GM19463 (cell line): ENCODE measurements around the gene CPA5.

Experiments used
- ATAC-seq: cut with Tn5 transposase; IDR thresholded peaks from one replicate; pipeline ENCODE4 v1.9.1; 2021; ENCODE audit warnings: mild to moderate bottlenecking, moderate library complexity; ENCODE audit not compliant: unreplicated experiment

The CPA5 gene

GRCh38 chr7:130329681-130330080 is 14.9 kb upstream of the CPA5 start:
- no peak for ATAC-seq

- no peak for ATAC-seq
Measured at GRCh38 chr7:130332259-130333053, 12.2 kb upstream of the CPA5 start.

- no peak for ATAC-seq
Measured at GRCh38 chr7:130333832-130334231, 10.8 kb upstream of the CPA5 start.

- no peak for ATAC-seq
Measured at GRCh38 chr7:130334274-130334673, 10.3 kb upstream of the CPA5 start.

GRCh38 chr7:130337410-130337971 is 7.1 kb upstream of the CPA5 start:
- ATAC-seq, result no peak

GRCh38 chr7:130338233-130338632 is 6.4 kb upstream of the CPA5 start:
- no peak for ATAC-seq

GRCh38 chr7:130341882-130342281 is 2.7 kb upstream of the CPA5 start:
- ATAC-seq, result no peak

- ATAC-seq, result no peak
Measured at GRCh38 chr7:130342701-130343380, 1.8 kb upstream of the CPA5 start.

- ATAC-seq, result no peak
Measured at GRCh38 chr7:130345136-130345535, 520 bp downstream of the CPA5 start.

GRCh38 chr7:130345725-130346124 is 1.1 kb downstream of the CPA5 start:
- ATAC-seq, result no peak

- no peak for ATAC-seq
Measured at GRCh38 chr7:130346177-130346905, 1.7 kb downstream of the CPA5 start.

- ATAC-seq, result no peak
Measured at GRCh38 chr7:130346941-130347340, 2.3 kb downstream of the CPA5 start.

GRCh38 chr7:130349911-130350782 is 5.5 kb downstream of the CPA5 start:
- no peak for ATAC-seq

- ATAC-seq, result no peak
Measured at GRCh38 chr7:130350945-130351790, 6.6 kb downstream of the CPA5 start.

- no peak for ATAC-seq
Measured at GRCh38 chr7:130351791-130352090, 7.1 kb downstream of the CPA5 start.

- ATAC-seq, result no peak
Measured at GRCh38 chr7:130352194-130353074, 7.8 kb downstream of the CPA5 start.

- ATAC-seq, result no peak
Measured at GRCh38 chr7:130353196-130353595, 8.6 kb downstream of the CPA5 start.

GRCh38 chr7:130356121-130356875 is 11.7 kb downstream of the CPA5 start:
- ATAC-seq, result no peak
